Embryonic facial prominence (tissue), 1 donor: ENCODE results near the gene LRBA.
"Not testable (repeated sequence)": the region's sequence is repeated elsewhere in the genome, so short reads cannot be mapped to it uniquely, and the experiment has no call there.

Source experiments
- DNase-seq: peaks from one replicate; pipeline ENCODE4 v3.0.0-alpha.2; 2016; ENCODE audit errors: extremely low spot score

The LRBA gene

DNA sequence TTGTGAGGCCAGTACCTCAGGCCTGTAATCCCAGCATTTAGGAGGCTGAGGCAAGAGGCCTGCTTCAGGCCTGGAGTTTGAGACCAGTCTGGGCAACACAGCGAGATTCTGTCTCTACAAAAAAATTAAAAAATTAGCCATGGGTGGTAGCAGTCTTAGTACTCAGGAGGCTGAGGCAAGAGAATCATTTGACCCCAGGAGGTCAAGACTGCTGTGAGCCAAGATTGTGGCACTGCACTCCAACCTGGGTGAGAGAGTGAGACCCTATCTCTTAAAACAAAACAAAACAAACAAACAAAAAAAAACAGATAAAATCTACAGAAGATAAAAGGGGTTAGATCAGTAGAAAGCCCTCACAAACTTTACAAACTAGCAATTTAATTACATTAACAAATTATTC is 352.4 kb downstream of the LRBA start:
- no peak for DNase-seq

- DNase-seq, result not testable (repeated sequence)
These were observed 353.5 kb downstream of the LRBA start for GRCh38 chr4:150661551-150661950.

DNA sequence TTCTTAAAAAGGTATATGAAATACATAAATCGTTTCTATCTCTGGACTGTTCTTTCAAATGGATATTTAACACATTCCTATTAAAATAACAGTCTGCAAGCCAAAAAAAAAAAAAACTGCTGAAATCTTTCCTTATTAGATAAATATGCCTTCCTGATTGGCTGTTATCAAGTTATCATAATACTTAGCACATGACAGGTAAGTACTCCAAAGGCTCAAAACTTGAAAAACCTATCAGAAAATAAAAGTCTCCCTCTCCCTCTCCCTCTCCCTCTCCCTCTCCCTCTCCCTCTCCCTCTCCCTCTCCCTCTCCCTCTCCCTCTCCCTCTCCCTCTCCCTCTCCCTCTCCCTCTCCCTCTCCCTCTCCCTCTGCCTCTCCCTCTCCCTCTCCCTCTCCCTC is 356.8 kb downstream of the LRBA start:
- DNase-seq, result not testable (repeated sequence)

GRCh38 chr4:150656891-150657290 is 358.2 kb downstream of the LRBA start:
- no peak for DNase-seq

DNA sequence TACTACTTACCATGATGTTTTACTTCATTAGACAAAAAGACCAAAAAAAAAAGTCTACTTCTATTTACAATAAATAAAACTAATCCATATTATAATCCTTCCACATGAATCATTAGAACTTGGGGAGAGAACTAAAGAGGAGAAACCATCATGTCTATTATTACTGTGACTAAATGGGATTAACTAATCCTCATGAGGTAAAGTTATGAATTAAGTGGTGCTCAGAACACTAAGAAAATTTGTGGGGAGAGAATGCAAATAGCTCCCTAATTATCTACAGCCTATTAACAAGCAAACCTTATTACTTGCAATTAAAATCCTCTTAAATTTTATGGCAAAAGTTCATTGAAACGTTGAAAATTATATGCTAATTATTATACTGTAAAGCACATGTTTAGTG is 364.3 kb downstream of the LRBA start:
- no peak for DNase-seq

DNA sequence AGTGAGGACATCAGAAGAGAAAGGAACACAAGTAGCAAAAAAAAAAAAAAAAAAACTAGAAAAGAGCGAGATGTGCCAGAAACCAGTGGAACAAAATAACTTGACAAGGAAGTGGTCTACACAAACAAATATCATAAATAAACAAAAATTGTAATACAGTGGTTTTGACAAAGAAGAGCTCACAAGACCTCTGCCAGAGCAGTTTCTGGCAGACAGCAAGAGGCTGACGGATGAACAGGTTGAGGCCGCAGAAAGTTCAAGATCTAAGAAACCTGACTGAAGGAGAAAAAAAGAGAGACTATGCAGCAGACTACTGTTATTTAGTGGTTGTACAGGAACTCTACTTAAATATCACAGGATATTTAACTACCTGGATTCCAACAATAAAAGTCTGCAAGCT is 367.0 kb downstream of the LRBA start:
- DNase-seq, result no peak

DNA sequence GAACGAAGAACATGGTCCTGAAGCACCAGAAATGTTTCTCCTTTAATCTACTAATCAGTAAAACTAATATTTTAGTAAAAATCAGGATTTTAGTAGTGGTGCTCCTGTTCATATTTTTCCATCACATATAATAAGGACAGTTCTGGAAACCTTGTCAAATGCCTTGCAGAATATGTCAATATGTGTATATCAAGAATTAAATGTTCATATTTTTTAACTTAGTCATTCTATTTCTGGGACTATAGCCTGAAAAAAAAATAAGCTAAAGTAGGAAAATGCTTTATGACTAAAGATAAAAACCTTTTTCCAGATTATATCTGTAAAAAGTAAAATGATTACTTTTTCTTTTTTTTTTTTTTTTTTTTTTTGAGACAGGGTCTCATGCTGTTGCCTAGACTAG is 368.1 kb downstream of the LRBA start:
- no peak for DNase-seq

GRCh38 chr4:150641612-150642011 is 373.5 kb downstream of the LRBA start:
- DNase-seq, result no peak

DNA sequence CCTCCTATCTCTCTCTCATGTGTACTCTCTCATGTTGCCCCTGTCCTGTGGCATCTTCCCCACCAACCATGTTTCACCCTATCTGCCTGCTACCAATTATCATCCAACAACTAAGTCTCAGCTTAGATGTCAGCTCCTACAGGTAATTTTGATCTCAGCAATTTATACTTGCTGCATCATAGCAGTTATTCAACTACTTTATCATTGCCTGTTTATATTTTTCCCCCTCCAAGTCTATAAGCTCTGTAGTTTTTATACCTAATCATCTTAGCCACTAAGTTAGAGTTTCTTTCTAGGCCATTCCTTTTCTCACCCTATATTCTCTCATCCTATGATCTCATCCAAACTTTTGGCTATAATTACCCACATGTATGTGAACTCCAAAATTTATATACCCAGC is 382.4 kb downstream of the LRBA start:
- no peak for DNase-seq

DNA sequence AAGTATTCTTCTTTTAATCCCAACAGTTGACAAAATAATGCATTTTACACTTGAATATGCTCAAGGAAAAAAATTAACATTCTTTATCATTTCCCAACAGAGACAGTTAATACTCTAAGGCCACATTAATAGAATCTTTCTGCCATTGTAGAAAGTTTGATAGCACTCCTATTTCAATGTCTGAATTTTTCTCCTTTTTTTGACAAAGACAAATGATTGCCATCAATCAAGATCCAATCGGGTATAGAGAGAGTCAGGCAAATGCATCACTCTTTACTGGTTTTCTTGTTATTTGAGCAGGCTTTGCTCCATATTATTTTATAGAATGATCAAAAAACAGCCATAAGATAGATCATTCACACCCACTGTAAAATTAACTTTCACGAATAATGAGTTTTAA is 387.0 kb downstream of the LRBA start:
- no peak for DNase-seq

DNA sequence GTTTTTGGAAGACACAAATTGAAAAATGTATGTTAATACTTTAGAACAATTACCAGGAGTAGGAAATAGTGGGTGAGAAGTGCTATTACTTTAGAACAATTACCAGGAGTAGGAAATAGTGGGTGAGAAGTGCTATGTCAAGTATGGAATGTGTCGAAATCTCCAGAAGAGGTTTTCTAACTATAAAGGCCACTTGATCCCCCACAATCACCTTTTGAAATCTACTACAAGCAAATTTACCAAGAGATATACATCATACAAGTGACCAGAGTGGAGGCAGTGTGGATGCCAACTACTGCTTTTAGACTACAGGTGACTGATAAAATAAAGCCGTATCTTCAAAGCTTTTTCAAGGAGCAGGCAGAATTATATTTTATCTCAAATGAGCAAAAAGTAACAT is 390.1 kb downstream of the LRBA start:
- DNase-seq, result no peak

- DNase-seq, result no peak
These were observed 391.0 kb downstream of the LRBA start for GRCh38 chr4:150624055-150624454.

DNA sequence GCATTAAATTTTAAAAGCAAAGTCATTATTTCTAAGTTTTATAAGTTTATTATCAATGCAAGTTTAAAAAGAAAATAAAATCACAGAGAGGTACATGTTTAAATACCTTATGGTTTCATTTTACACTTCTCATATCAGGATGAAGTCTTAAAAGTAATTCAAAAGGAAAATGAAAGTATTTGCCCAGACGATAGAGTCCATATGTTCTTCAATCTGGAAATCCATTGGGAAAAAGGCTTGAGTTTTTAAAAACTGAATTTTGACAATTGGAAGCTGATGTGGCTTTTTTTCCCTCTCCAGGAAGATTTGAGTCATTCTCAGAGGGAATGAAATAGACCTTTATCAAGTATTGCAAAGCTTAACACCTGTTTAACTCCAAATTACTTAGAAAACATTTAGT is 396.0 kb downstream of the LRBA start:
- DNase-seq, result no peak

DNA sequence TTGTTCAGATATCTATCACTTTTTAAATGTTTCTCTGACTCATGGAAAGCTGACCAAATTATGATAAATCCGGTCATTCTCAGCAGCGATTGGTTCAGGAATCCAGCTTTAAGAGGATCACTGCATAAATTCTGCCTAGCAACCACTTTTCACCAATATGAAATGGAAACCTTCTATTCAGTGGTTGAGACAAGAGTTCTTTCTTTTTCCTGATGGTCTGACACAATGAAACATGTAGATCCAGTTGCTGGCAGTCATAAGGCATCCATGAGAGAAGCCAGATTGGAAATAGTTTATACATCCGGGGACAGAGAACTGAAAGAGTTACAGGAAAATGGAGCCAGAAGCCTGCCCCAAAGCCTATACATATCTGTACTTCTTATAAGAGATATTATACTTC is 406.0 kb downstream of the LRBA start:
- DNase-seq, result no peak

- DNase-seq, result no peak
These were observed 414.2 kb downstream of the LRBA start for GRCh38 chr4:150600812-150601445.

- no peak for DNase-seq
These were observed 415.5 kb downstream of the LRBA start for GRCh38 chr4:150599547-150599946.

DNA sequence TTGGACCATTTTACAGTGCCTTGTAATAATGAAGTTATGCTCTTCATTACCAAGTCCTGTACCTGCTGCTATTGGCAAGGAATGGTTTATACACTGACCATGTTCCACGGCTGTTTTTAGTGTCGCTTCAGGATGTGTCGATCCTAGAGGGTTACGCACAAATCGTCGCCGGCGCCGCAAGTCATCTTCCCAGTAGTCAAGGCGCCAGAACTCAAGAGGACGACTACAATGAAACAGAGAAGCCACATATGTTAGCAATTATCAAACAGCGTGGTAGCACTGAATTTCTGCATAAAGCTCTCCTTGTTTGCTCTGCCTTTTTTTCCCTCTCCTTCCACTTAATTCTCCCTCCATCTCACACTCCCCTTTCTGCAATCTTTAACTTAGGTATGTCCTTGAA is 416.2 kb downstream of the LRBA start:
- no peak for DNase-seq

DNA sequence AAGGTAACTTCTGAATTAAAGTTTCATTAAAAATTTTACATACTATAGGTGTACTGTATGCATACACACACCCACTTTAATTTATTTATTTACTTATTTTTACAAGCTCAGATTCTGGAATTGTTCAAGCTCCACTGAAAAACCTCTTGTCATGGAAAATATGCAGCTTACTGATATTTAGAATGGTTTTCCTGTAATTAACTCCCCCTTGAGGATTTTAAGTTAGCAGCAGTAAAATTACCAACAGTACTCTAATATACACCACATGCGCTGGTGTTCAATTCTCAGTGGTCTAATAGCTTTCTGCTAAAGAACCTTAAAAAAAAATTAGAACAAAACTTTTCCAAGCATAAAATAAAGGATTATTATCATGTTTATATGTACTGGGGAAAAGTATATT is 421.1 kb downstream of the LRBA start:
- DNase-seq, result no peak

- DNase-seq, result no peak
These were observed 423.2 kb downstream of the LRBA start for GRCh38 chr4:150591904-150592303.

GRCh38 chr4:150591406-150591805 is 423.7 kb downstream of the LRBA start:
- DNase-seq, result no peak

- DNase-seq, result no peak
These were observed 424.5 kb downstream of the LRBA start for GRCh38 chr4:150590631-150591030.

DNA sequence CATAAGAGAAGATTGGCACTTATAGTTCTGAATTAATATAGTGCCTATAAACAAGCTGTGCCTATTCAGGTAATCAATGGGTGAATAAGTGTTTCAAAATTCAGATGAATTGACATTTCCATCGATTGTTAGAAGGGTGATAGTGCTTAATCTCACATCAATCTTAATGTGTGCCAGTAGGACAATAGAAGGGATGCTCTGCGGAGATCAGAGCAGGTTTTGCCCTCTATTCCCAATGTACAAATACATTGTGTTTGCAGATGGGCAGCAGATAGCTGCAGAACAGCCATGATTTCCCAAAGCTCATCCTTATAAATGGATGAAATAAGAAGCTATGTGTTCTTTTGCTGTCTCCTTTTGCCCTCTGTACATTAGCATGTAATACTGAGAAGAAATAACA is 425.9 kb downstream of the LRBA start:
- no peak for DNase-seq

DNA sequence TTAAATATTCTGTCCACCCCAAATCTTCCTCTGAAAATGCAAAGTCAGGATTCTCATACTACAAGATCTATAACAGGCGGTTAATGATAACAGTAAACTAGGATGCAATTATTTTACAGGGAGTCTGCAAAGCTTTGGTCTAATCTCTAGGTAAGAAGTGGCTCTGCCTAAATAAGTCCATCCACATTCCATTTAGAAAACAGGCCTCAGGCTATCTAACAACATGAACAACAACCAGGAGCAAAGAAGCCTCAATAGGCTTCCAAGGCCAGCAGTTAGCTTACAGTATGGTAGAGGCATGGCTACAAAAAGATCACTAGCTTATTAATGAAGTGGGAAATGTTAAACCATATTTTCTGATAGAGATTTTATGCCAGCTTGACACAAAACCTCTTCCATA is 426.8 kb downstream of the LRBA start:
- no peak for DNase-seq

DNA sequence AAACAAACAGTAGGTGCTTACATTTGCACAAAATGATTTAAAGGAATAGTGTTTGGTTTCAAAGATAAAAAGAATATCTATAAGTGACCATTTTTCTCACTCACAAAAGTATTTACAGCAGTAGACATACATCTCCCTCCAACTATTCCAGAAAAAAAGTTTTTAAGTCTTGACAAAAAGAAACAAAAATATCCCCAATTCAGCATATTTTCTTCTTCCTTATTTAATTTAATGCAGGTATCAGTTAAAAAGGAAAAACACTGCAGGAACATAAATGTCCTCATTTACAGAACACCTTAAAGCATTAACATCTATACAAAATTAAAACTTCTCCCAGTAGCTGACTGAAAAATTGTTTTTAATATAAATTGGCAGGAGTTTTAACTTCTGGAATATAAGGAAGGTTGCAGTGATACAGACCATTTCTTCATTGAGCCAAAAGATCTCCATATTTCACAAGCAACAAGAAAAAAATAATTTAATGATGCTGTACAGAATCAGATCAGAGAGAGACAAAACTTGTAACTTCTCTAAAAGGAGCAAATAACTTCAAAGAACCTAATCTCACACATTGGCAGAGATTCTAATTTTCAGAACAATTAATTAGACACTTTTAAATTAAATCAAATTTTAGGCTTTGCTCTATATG is 428.8 kb downstream of the LRBA start:
- DNase-seq, result no peak
